Measurements from ENCODE around the gene MACROD2.

Gene MACROD2

GRCh38 chr20:15860850-15861249, 1865.5 kb downstream of the MACROD2 start:
- no peak for DNase-seq

GRCh38 chr20:15862178-15862577, 1866.9 kb downstream of the MACROD2 start:
- DNase-seq: no peak

GRCh38 chr20:15863735-15864134, 1868.4 kb downstream of the MACROD2 start:
- DNase-seq: no peak

DNA sequence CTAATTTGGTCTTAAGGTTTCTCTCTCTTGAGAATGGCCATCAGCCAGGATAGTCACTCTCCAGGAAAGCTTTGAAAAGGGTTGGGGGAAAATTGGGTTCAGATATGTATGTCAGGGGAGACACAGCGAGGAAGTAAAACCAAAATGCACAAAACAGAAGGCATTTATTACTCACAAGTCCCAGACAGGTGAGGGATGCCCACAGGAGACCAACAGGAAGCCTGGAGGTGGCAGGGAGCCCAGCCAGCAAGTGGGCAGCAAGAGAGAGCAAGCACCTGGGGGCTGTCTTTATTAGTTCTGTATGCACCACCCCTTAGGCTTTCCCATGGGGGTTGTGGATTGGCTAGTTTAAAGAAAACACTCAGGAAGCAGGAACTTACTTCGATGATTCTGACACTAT, 1870.2 kb downstream of the MACROD2 start:
- DNase-seq: no peak

DNA sequence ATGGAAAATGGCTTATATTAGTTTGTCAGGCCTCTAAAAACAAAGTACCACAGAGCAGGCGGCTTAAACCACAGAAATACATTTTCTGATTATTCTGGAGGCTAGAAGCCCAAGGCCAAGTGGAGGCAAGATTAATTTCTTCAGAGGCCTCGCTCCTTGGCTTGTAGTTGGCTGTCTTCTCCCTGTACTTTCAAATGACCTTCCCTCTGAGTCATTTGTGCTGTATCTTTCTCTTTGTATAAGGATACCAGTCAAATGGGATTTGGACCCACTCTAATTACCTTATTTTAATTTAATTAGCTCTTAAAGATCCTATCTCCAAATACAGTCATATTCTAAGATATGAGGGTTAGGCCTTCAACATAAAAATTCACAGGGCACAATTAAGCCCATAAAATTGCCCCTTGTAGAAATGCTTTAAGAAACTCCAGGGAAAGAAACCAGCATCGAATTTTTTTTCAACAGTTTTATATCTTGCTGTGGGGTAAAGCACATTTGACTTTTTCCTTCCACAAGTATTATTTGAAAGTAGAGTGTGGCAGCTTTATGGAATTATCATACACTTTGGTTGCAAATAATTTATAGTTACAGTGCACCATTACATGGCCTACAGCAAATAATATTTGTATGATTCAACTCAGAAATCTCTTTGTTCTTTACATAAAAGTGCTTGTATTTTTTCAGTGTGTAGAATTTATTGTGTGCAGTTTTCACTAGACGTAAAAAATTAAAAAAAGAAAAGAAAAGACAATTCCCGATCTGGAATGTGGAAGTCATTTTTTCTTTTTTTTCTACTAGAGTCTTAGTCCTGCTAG, 1871.8 kb downstream of the MACROD2 start:
- DNase-seq: no peak

DNA sequence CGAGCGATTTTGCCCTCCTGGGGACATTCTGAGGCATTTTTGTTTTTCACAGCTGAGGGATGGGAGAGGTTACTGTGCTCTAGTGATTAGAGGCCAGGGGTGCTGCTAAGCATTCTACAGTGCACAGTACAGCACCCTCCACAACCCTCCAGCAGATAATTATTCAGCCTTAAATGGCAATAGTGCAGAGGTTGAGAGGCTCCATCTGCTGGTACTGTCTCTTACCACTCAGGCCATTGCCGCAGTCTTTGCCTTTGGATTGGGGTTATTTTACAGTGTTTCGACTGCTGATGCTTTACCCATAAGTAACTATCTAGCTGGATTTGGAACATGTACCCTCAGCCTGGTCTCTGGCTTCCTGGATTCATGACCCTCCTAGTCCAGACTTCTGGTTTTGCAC, 1872.6 kb downstream of the MACROD2 start:
- DNase-seq: no peak

DNA sequence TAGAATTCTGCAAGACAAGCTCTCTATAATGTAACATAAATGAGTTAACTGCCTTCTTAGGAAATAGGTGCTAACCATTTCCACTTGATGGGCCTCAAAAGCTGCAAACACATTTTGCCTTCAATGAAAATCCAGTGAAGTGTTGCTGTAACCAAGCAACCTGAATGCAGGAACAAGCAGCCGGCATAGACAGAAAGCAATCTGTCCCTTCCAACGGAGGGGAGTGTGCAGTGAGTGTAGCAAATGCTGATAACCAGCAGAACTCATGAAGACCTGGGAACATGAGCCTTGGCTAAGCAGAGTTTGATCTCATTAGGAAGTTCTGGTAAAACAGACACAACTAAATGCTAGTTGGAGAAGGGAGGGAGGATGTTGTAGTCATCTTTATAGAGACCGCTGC, 1880.1 kb downstream of the MACROD2 start:
- no peak for DNase-seq

GRCh38 chr20:15882553-15882952, 1887.2 kb downstream of the MACROD2 start:
- no peak for DNase-seq

DNA sequence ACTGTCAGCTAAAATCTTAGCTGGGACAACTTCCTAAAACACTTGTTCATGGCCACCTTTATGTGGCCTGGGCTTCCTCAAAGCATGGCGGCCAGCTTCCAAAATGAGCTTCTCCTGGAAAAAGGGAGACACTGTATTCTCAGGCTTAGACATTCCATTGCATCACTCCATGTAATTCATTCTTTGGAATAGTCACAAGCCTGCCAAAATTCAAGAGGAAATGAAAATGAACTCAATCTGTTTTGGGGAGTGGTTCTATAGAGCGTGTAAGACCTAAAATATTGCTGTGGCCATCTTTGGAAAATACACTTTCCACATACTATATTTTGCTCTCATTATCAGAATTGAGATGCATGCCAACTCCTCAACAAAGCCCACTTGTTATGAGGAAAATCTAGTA, 1890.9 kb downstream of the MACROD2 start:
- DNase-seq: no peak

DNA sequence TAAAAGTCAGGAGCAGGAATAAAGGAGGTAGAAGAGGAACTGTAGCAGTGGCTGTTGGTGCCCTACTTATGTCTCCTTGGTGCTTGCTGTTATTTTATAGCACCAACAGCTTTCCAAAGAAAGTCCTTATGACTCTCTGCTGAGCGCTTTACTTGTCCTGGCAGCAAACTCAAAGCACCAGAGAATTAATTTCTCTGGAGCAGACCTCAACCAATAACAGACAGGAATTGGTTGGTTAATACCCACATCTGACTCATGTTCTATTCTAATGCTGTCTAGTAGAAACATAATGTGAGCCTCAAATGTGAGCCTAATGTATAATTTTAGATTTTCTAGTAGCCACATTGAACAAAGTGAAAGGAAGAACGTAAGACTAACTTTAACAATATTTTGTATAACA, 1892.1 kb downstream of the MACROD2 start:
- DNase-seq: no peak

DNA sequence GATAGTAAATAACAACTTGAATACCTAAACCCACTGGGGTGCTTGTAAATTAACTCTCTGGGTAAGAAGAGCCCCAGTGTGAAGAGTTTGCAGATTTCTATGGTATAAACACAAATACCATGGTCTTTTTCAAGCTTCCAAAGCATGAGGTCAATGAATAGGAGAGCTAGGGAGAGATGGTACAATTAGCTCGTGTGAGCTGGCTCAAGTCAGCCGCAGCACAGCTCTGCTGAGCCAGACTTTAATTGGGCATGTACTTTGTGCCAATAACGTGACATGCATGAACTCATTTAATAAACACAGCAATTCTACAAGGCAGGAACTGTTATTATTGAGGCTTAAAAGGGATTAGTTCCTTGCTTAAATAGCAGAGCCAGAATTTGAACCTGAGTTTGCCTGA, 1893.7 kb downstream of the MACROD2 start:
- DNase-seq: no peak

GRCh38 chr20:15889514-15890256, 1894.4 kb downstream of the MACROD2 start:
- no peak for DNase-seq

DNA sequence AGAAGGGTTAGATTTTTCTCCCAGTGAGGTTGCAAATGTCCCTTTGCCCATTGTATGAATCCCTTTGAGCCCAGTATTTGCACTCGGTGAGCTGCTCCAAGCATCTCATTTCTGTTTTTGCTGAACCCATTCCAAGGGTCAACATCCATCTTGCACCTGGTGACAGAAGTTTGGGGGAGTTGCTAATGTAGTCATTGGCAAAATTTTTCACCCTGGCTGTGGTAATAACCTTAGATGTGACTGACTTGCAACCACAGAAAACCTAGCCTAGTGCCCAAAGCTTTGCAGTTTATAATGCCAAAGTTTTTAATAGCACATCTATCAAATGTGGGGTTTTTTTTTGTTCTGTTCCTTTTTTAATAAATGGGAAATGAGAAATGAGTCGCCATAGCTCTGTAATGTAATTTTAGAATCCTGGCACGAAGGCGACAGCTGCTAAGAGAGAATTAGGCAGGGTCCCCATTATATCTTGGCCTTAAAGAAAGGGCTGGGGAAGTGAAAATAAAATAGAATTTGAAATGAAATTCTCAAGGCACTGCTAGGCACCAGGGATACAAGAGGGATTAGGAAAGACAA, 1895.2 kb downstream of the MACROD2 start:
- no peak for DNase-seq

DNA sequence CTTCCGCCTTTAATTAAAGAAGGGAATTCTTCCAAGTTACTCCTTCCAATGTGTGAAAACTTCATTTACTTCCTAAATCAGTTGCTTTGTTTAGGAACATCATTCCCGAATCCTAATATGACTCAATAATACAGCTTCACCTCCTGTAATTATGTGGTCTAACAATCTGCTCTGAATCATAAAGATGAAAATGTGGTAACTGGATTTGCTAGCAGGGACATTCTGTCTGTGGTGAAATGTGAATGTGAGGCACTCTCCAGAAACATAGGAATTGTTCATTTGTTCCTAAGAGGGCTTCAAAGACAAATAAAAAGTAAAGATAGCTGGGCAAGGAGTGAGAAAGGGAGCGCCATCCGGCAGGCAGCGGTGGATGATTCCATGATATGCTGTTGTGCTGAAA, 1899.8 kb downstream of the MACROD2 start:
- DNase-seq: no peak

- no peak for DNase-seq
Measured at GRCh38 chr20:15895560-15896084, 1900.3 kb downstream of the MACROD2 start.

GRCh38 chr20:15899967-15900366, 1904.7 kb downstream of the MACROD2 start:
- DNase-seq: no peak

DNA sequence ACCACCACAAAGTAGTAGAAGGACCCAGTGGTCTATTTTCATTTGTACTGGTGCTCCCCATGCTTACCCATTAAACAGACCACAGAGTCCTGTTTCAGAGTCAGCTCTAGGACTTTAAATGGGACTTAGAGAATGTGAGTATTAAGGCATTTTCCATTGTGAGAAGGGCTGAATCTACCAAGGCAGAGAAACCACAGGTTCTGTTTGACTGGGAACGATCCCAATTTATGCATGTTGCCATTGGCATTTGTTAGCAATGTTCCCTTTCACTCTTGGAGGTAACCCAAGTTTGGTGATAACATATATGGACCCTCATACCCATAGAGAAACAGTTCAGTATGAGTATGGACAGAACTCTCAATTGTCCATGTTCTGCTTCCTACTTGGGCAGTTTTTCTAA, 1905.1 kb downstream of the MACROD2 start:
- no peak for DNase-seq

DNA sequence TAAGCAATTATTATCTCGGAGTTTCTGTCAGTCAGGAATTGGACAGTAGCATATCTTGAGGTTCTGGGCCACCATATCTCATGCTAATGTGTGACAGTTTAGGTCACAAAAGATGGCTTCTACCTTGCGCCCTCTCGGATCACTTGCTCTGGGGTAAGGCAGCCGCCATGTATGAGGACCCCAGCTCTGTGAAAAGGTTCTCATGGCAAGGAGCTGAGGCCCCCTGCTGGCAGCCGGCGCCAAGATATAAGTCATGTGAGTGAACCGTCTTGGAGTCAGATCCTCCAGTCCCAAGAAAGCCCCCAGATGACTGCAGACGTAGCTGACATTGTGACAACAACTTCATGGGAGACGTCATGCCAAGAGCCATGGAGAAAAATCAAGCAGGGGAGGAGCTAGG, 1907.2 kb downstream of the MACROD2 start:
- DNase-seq: no peak

DNA sequence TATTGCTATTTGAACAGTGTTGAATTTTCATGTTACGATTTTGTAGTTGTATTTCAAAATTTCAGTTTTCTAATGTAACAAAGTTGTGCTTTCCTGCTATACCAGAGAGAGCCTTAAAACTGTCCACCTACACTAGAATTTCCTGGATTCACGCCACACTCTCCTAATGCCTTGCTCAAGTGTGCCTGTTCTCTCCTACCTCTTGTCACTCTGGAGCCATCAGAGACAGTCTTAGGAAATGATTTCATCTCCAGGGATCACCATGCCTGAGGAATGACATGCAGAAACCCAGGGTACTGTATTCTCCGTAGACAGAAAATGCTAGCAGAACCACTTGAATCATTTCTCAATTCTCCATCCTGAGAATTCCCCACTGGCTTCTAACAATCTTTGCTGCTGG, 1910.3 kb downstream of the MACROD2 start:
- DNase-seq: no peak

GRCh38 chr20:15909995-15910394, 1914.7 kb downstream of the MACROD2 start:
- no peak for DNase-seq

DNA sequence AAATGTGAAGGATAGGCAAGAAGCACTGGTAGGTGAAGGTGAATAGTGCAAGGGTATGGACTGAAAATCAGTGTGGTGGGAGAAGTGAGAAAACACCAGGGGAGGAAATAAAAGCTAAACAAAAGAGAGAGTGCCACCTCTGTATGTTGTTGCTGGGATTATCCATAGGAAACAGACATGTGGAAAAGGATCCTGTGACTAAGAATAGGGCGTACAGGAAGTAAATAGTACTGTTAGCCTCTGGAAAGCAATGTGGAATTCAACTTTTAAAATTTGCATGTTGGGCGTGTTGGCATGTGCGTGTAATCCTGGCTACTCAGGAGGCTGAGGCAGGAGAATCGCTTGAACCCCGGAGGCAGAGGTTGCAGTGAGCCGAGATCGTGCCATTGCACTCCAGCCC, 1916.3 kb downstream of the MACROD2 start:
- DNase-seq: no peak

DNA sequence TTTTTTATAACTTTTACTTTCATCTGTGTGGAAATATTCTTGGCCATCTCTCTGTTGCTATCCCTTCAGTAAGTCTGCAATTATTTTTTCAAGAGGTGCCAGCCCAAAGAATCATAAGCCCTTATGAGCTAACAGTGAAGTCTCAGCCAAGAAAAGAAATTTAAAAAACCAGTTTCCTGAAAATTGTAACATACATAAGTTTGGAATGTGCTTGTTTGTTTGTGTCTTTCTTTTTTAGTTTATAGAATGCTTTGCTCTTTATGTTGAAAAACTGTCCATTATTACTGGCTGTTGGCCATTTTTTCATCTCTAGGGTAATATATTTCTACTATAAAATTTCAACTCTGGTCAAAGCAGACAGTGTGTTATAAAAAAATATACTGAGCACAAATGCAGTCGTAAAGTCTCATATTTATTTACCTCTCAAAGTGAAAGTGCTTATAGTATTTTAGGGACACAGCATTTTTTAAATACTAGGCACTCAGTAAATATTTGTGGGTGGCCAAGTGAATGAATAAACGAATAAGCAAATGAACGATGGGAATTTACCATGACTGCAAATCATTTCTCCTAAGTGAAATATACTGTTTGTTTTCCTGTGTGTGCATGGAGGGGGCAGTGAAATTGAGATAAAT, 1918.2 kb downstream of the MACROD2 start:
- no peak for DNase-seq

- no peak for DNase-seq
Measured at GRCh38 chr20:15916623-15917022, 1921.3 kb downstream of the MACROD2 start.

Measured in effector CD8-positive, alpha-beta T cell (primary cell).